NCI-H524 treated with DMSO at 0.1 percent for 48 hours (cell line): ENCODE data around the gene GMEB1.

Experiments used
- DNase-seq: peaks from one replicate; lab custom pipeline; 2025; lab: John Stamatoyannopoulos, UW

GMEB1 gene

GRCh38 chr1:28751315-28752060, 82.9 kb downstream of the GMEB1 start:
- DNase-seq = no peak

- DNase-seq = no peak
Measured at GRCh38 chr1:28755701-28756100, 87.1 kb downstream of the GMEB1 start.

GRCh38 chr1:28756846-28757245, 88.3 kb downstream of the GMEB1 start:
- no peak for DNase-seq

- DNase-seq = no peak
Measured at GRCh38 chr1:28758420-28758819, 89.8 kb downstream of the GMEB1 start.

- no peak for DNase-seq
Measured at GRCh38 chr1:28759257-28759656, 90.7 kb downstream of the GMEB1 start.

- DNase-seq = no peak
Measured at GRCh38 chr1:28761189-28761588, 92.6 kb downstream of the GMEB1 start.

- no peak for DNase-seq
Measured at GRCh38 chr1:28766532-28767183, 98.1 kb downstream of the GMEB1 start.
